ENCODE results near the gene ADCY7. TPM values are rescaled to one million over a fixed set of nuclear protein-coding genes. Genes with fewer than 3 reads are reported as not detected.

ADCY7 gene
- total RNA-seq, 1 experiment from 2014 or later = 5.5 TPM

GRCh38 chr16:50251375-50252081, 14.8 kb upstream of the ADCY7 start:
- DNase-seq (ENCODE audit: low spot score) = no peak
- intact Hi-C loops (cut with micrococcal nuclease; ENCODE audit: unreplicated experiment) = no loop called here
- no peaks in the 10 kb centered on the region for H3K36me3 ChIP-seq (ENCODE audit: insufficient read depth, low read length, poor library complexity, severe bottlenecking)
- no TSS peak for BruUV-seq (replicated peaks)
- ChIA-PET POLR2A (ENCODE audit: low non-redundant PET) (interaction anchor here (0.7 kb wide), 1 partner anchor 1285 kb away, joined by 3 read pairs; no protein-coding TSS in a partner anchor), CTCF (no interaction called here)
- H3K9me3 ChIP-seq (ENCODE audit: low read depth, low read length, poor library complexity, severe bottlenecking) = no peaks in the 10 kb centered on the region
- H3K4me3 ChIP-seq (ENCODE audit: low read depth, low read length, poor library complexity, severe bottlenecking) = no peak overlapping the region
- H3K27ac ChIP-seq (ENCODE audit: low read depth, low read length, poor library complexity, severe bottlenecking) = no peak overlapping the region
- TF ChIP-seq CTCF (conservative IDR thresholded peaks at IDR 0.05; ENCODE audit: low read depth, low read length) = no peak
- no peak for TF ChIP-seq EZH2 (IDR thresholded peaks at IDR 0.05; ENCODE audit: borderline replicate concordance, low read depth, low read length, poor library complexity, severe bottlenecking)
- H3K4me1 ChIP-seq (ENCODE audit: insufficient read depth, low read length, poor library complexity, severe bottlenecking) = no peaks in the 10 kb centered on the region
- no peaks in the 10 kb centered on the region for H3K27me3 ChIP-seq (replicated peaks; ENCODE audit: insufficient read depth, low read depth, low read length, poor library complexity)

DNA sequence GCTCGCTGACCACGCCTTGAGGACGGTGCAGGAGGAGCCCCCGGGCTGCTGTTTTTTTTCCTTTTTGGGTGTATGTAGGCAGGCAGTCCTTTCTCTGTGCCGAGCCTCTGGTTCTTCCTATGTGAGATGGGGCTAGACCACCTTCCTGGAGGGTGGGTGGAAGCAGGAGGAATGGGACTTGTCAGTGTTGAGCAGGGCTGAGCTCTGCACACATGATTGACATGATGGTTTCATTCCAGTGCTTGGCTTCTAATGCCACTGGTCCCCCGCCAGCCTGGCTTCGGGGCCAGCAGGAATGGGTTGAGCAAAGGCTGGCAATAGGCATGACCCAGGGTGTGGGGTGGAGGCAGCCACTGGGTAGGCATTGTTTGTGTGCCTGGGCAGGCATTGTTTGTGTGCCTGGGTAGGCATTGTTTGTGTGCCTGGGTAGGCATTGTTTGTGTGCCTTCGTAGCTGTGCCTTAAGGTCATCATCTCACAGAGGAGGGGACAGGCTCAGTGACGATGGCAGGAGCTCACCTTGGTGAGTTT, 14.2 kb upstream of the ADCY7 start:
- intact Hi-C loops (cut with micrococcal nuclease; ENCODE audit: unreplicated experiment) = no loop called here
- BruUV-seq (replicated peaks) = no TSS peak
- Histone ChIP-seq H3K9me3 (ENCODE audit: low read depth, low read length, poor library complexity, severe bottlenecking) (no peaks in the 10 kb centered on the region), H3K36me3 (ENCODE audit: insufficient read depth, low read length, poor library complexity, severe bottlenecking) (no peaks in the 10 kb centered on the region), H3K27ac (ENCODE audit: low read depth, low read length, poor library complexity, severe bottlenecking) (no peak overlapping the region), H3K27me3 (replicated peaks; ENCODE audit: insufficient read depth, low read depth, low read length, poor library complexity) (no peaks in the 10 kb centered on the region), H3K4me1 (ENCODE audit: insufficient read depth, low read length, poor library complexity, severe bottlenecking) (no peaks in the 10 kb centered on the region), H3K4me3 (ENCODE audit: low read depth, low read length, poor library complexity, severe bottlenecking) (no peak overlapping the region)
- ChIA-PET POLR2A (ENCODE audit: low non-redundant PET) (no interaction called here), CTCF (no interaction called here)
- DNase-seq (ENCODE audit: low spot score) = no peak
- no peak for TF ChIP-seq EZH2 (IDR thresholded peaks at IDR 0.05; ENCODE audit: borderline replicate concordance, low read depth, low read length, poor library complexity, severe bottlenecking)
- no peak for TF ChIP-seq CTCF (conservative IDR thresholded peaks at IDR 0.05; ENCODE audit: low read depth, low read length)

DNA sequence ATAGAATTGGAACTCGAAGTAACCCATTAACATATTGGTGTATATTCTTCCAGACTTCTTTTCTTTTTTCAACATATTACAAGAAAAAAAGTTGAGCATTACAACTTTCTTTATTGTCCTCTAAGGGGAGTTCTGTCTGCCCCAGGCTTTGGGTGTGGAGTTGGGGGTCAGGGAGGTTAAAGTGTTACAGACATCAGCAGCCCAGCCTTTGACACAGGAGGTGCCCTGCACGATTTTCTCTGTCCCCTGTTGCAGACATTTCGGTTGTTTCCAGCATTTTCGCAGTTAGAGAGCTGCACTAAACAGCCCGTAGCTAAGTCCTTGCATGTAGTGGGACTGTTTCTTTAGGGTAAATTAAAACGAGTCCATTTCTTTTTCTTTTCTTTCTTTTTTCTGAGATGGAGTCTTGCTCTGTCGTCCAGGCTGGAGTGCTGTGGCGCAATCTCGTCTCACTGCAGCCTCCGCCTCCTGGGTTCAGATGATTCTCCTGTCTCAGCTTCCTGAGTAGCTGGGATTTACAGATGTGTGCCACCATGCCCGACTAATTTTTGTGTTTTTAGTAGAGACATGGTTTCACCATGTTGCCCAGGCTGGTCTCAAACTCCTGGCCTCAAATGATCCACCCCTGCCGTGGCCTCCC, 13.4 kb upstream of the ADCY7 start:
- H3K27me3 ChIP-seq (replicated peaks; ENCODE audit: insufficient read depth, low read depth, low read length, poor library complexity) = no peaks in the 10 kb centered on the region
- H3K36me3 ChIP-seq (ENCODE audit: insufficient read depth, low read length, poor library complexity, severe bottlenecking) = no peaks in the 10 kb centered on the region
- H3K27ac ChIP-seq (ENCODE audit: low read depth, low read length, poor library complexity, severe bottlenecking) = no peak overlapping the region
- TF ChIP-seq CTCF (conservative IDR thresholded peaks at IDR 0.05; ENCODE audit: low read depth, low read length) (no peak), EZH2 (IDR thresholded peaks at IDR 0.05; ENCODE audit: borderline replicate concordance, low read depth, low read length, poor library complexity, severe bottlenecking) (no peak)
- no peak for DNase-seq (ENCODE audit: low spot score)
- CTCF ChIA-PET = no interaction called here
- no peaks in the 10 kb centered on the region for H3K4me1 ChIP-seq (ENCODE audit: insufficient read depth, low read length, poor library complexity, severe bottlenecking)
- POLR2A ChIA-PET (ENCODE audit: low non-redundant PET) = no interaction called here
- no TSS peak for BruUV-seq (replicated peaks)
- H3K9me3 ChIP-seq (ENCODE audit: low read depth, low read length, poor library complexity, severe bottlenecking) = no peaks in the 10 kb centered on the region
- H3K4me3 ChIP-seq (ENCODE audit: low read depth, low read length, poor library complexity, severe bottlenecking) = no peak overlapping the region
- intact Hi-C loops (cut with micrococcal nuclease; ENCODE audit: unreplicated experiment) = no loop called here
